GM21367 (cell line): Measurements from ENCODE around the gene VPS26B.

ENCODE experiments used
- ATAC-seq: cut with Tn5 transposase; IDR thresholded peaks from one replicate; pipeline ENCODE4 v1.9.1; 2021; ENCODE audit not compliant: unreplicated experiment

Gene VPS26B

GRCh38 chr11:134231958-134232659, 7.6 kb downstream of the VPS26B start:
- no peak for ATAC-seq

GRCh38 chr11:134233729-134234179, 9.3 kb downstream of the VPS26B start:
- no peak for ATAC-seq

GRCh38 chr11:134235399-134235798, 10.9 kb downstream of the VPS26B start:
- no peak for ATAC-seq

- ATAC-seq: no peak
Observed at GRCh38 chr11:134236834-134237556, 12.5 kb downstream of the VPS26B start.

GRCh38 chr11:134237557-134237922, 13.1 kb downstream of the VPS26B start:
- no peak for ATAC-seq

- ATAC-seq: no peak
Observed at GRCh38 chr11:134238956-134239355, 14.5 kb downstream of the VPS26B start.

- ATAC-seq: no peak
Observed at GRCh38 chr11:134240592-134240991, 16.1 kb downstream of the VPS26B start.

GRCh38 chr11:134242376-134242775, 17.9 kb downstream of the VPS26B start:
- ATAC-seq: no peak

- ATAC-seq: no peak
Observed at GRCh38 chr11:134243913-134244312, 19.4 kb downstream of the VPS26B start.

- ATAC-seq: peak; percentile 86
Observed at GRCh38 chr11:134244593-134244992, 20.1 kb downstream of the VPS26B start.

GRCh38 chr11:134245434-134245833, 21.0 kb downstream of the VPS26B start:
- ATAC-seq: no peak

- ATAC-seq: no peak
Observed at GRCh38 chr11:134246100-134246499, 21.6 kb downstream of the VPS26B start.

GRCh38 chr11:134246678-134247077, 22.2 kb downstream of the VPS26B start:
- ATAC-seq: no peak

GRCh38 chr11:134248910-134249480, 24.5 kb downstream of the VPS26B start:
- ATAC-seq: no peak

GRCh38 chr11:134250246-134250645, 25.8 kb downstream of the VPS26B start:
- ATAC-seq: no peak

GRCh38 chr11:134250675-134251074, 26.2 kb downstream of the VPS26B start:
- ATAC-seq: no peak

- ATAC-seq: peak; percentile 26
Observed at GRCh38 chr11:134252346-134253187, 28.1 kb downstream of the VPS26B start.

- peak; percentile 99 for ATAC-seq
Observed at GRCh38 chr11:134253188-134253993, 28.9 kb downstream of the VPS26B start, which contains the start of the genes ACAD8 and THYN1. Gene ACAD8 (plus strand): TSS chr11:134253568. CDS start chr11:134253601, 33 bp downstream. Gene THYN1 (minus strand): TSS chr11:134253352. CDS start chr11:134252882, 470 bp downstream.

- ATAC-seq: no peak
Observed at GRCh38 chr11:134254433-134255183, 30.1 kb downstream of the VPS26B start.
